GM12801 (cell line): Measurements from ENCODE around the gene BMP7.

Experiments used
- CTCF ChIP-seq: IDR thresholded peaks from one replicate; pipeline ENCODE4 v1.5.1; 2011; ENCODE audit warnings: control low read depth; ENCODE audit not compliant: insufficient read length; ENCODE audit errors: extremely low read depth

BMP7 gene

GRCh38 chr20:57150559-57150958 lies 115.9 kb downstream of the BMP7 start:
- TF ChIP-seq CTCF, result no peak

GRCh38 chr20:57148263-57148662 lies 118.2 kb downstream of the BMP7 start:
- TF ChIP-seq CTCF, result no peak

GRCh38 chr20:57147185-57147584 lies 119.3 kb downstream of the BMP7 start:
- no peak for TF ChIP-seq CTCF

GRCh38 chr20:57146155-57146554 lies 120.3 kb downstream of the BMP7 start:
- no peak for TF ChIP-seq CTCF

- no peak for TF ChIP-seq CTCF
Observed at GRCh38 chr20:57145089-57145631, 121.3 kb downstream of the BMP7 start.

GRCh38 chr20:57143173-57143572 lies 123.3 kb downstream of the BMP7 start:
- no peak for TF ChIP-seq CTCF

GRCh38 chr20:57142667-57143066 lies 123.8 kb downstream of the BMP7 start:
- no peak for TF ChIP-seq CTCF
